Upper lobe of left lung (tissue), 6 donors: Measurements from ENCODE around the gene ERG. TPM values are rescaled to one million over a fixed set of nuclear protein-coding genes. Genes with fewer than 3 reads are reported as not detected.

Experiments used
- ATAC-seq, 2 donors: fragments of 200-7000 bp; cut with Tn5 transposase; one replicate each; pipeline ENCODE4 v1.9.1; 2022; ENCODE audit warnings: mild to moderate bottlenecking in 2 of 2, moderate library complexity in 2 of 2; ENCODE audit not compliant: low FRiP score in 2 of 2
- DNase-seq, 2 donors: peaks; one replicate each; pipeline ENCODE4 v3.0.0-alpha.2; 2019 to 2020
- H3K27ac ChIP-seq, 4 donors: fragments of 200-600 bp; sonication (generic); one replicate each; pipeline ENCODE4 v1.5.1; 2016 to 2019
- H3K27me3 ChIP-seq, 4 donors: fragments of 200-600 bp; sonication (generic); one replicate each; pipeline ENCODE4 v1.5.1; 2017 to 2019
- H3K36me3 ChIP-seq, 4 donors: fragments of 200-600 bp; sonication (generic); one replicate each; pipeline ENCODE4 v1.5.1; 2016 to 2019
- H3K4me1 ChIP-seq, 4 donors: fragments of 200-600 bp; sonication (generic); one replicate each; pipeline ENCODE4 v1.5.1; 2018 to 2019
- H3K4me3 ChIP-seq, 4 donors: fragments of 200-600 bp; sonication (generic); one replicate each; pipeline ENCODE4 v1.5.1; 2017 to 2019; ENCODE audit warnings: mild to moderate bottlenecking in 2 of 4, moderate library complexity in 1 of 4
- H3K9me3 ChIP-seq, 4 donors: fragments of 200-600 bp; sonication (generic); one replicate each; pipeline ENCODE4 v1.5.1; 2018 to 2019
- CTCF ChIP-seq, 6 experiments: fragments of 450-650 bp in 4 of 6; fragments of 200-600 bp in 2 of 6; sonication (generic) in 2 of 6; IDR thresholded peaks; one replicate each; pipeline ENCODE4 v1.5.1; 2016 to 2019; ENCODE audit warnings: antibody characterized with exemption in 6 of 6
- EP300 ChIP-seq, 4 donors: sonication (generic); formaldehyde crosslinking; IDR thresholded peaks; one replicate each; pipeline ENCODE4 v1.5.1; 2017; ENCODE audit warnings: antibody characterized with exemption in 4 of 4, control low read depth in 2 of 4
- POLR2A ChIP-seq, 4 donors: fragments of 450-650 bp; IDR thresholded peaks; one replicate each; pipeline ENCODE4 v1.5.1; 2016 to 2017; ENCODE audit warnings: antibody characterized with exemption in 4 of 4, mild to moderate bottlenecking in 2 of 4
- POLR2AphosphoS5 ChIP-seq, 2 donors: sonication (generic); formaldehyde crosslinking; IDR thresholded peaks; one replicate each; pipeline ENCODE4 v1.5.1; 2017; ENCODE audit warnings: antibody characterized with exemption in 2 of 2
- WGBS, 2 donors: methylation state at CpG; one replicate each; pipeline ENCODE4 v1.1.5; 2017 to 2018; 5-methylcytosine and 5-hydroxymethylcytosine counted together
- total RNA-seq, 6 donors: library from RNA; depleted of rRNA in 4 of 6; stranded (reverse); fragments of >200 nt in 4 of 6; gene quantifications; one replicate each; pipeline versions ENCODE4 v1.1.0 to v1.2.1, GENCODE V29; 2016 to 2021
- donor health status: DM: no; HTN: no; CAD: no; lungs with moderate emphysema.
- donor health status: DM: no; HTN: yes; CAD: no; lungs with severe emphysema.

ERG gene
- total RNA-seq, 6 donors from 2014 or later, result 14.7 to 38.9 (median 18.1) TPM

- no peak for ATAC-seq
- H3K27ac ChIP-seq, result peak overlapping the region in 2 of 4 donors; percentile 82 to 86
- no peaks in the 10 kb centered on the region for H3K27me3 ChIP-seq
- no peaks in the 10 kb centered on the region for H3K36me3 ChIP-seq
- H3K4me1 ChIP-seq, result peaks cover 14 to 35% (median 27%) of the 10 kb centered on the region in 4 donors
- WGBS, 2 donors, result 38 to 43% methylated on average over 3 of the region's 3 CpGs
- H3K4me3 ChIP-seq, result no peak overlapping the region
- no peaks in the 10 kb centered on the region for H3K9me3 ChIP-seq
- DNase-seq, result no peak
- TF ChIP-seq POLR2AphosphoS5 (IDR thresholded peaks at IDR 0.05) (no peak), EP300 (IDR thresholded peaks at IDR 0.05) (no peak)
Observed at GRCh38 chr21:38492007-38492406, 6.3 kb downstream of the ERG start.

GRCh38 chr21:38491536-38491935 lies 6.7 kb downstream of the ERG start:
- WGBS, 2 donors, result 32 to 50% methylated on average over 5 of the region's 5 CpGs
- peaks cover 18 to 40% (median 32%) of the 10 kb centered on the region in 4 donors for H3K4me1 ChIP-seq
- no peak for TF ChIP-seq POLR2AphosphoS5 (IDR thresholded peaks at IDR 0.05)
- no peak for TF ChIP-seq EP300 (IDR thresholded peaks at IDR 0.05)
- TF ChIP-seq POLR2A (IDR thresholded peaks at IDR 0.05), result no peak
- no peak for TF ChIP-seq CTCF (IDR thresholded peaks at IDR 0.05)
- H3K27me3 ChIP-seq, result no peaks in the 10 kb centered on the region
- no peaks in the 10 kb centered on the region for H3K9me3 ChIP-seq
- no peak for DNase-seq
- no peak overlapping the region for H3K4me3 ChIP-seq
- ATAC-seq, result no peak
- H3K36me3 ChIP-seq, result no peaks in the 10 kb centered on the region
- peak overlapping the region in 2 of 4 donors; percentile 82 to 86 for H3K27ac ChIP-seq

GRCh38 chr21:38490411-38491020 lies 7.8 kb downstream of the ERG start:
- 51 to 72% methylated on average over 12 of the region's 12 CpGs for WGBS, 2 donors
- DNase-seq (no peak), ATAC-seq (no peak)
- TF ChIP-seq CTCF (IDR thresholded peaks at IDR 0.05) (no peak), POLR2AphosphoS5 (IDR thresholded peaks at IDR 0.05) (no peak), POLR2A (IDR thresholded peaks at IDR 0.05) (no peak), EP300 (IDR thresholded peaks at IDR 0.05) (no peak)
- no peaks in the 10 kb centered on the region for H3K9me3 ChIP-seq
- peak overlapping the region in 3 of 4 donors; percentile 36 to 86 (median 82) for H3K27ac ChIP-seq
- no peaks in the 10 kb centered on the region for H3K36me3 ChIP-seq
- H3K4me1 ChIP-seq, result peaks cover 26 to 49% (median 37%) of the 10 kb centered on the region in 4 donors
- H3K27me3 ChIP-seq, result no peaks in the 10 kb centered on the region
- H3K4me3 ChIP-seq, result peak overlapping the region in 1 of 4 donors; percentile 11

- H3K9me3 ChIP-seq, result no peaks in the 10 kb centered on the region
- H3K4me3 ChIP-seq, result no peak overlapping the region
- H3K27me3 ChIP-seq, result no peaks in the 10 kb centered on the region
- peak overlapping the region in 3 of 4 donors; percentile 45 to 86 (median 82) for H3K27ac ChIP-seq
- peaks cover 25 to 49% (median 36%) of the 10 kb centered on the region in 4 donors for H3K4me1 ChIP-seq
- whole genome bisulfite sequencing, 2 donors, result 51 to 64% methylated on average over 6 of the region's 6 CpGs
- H3K36me3 ChIP-seq, result no peaks in the 10 kb centered on the region
- TF ChIP-seq POLR2AphosphoS5 (IDR thresholded peaks at IDR 0.05) (no peak), POLR2A (IDR thresholded peaks at IDR 0.05) (no peak), CTCF (IDR thresholded peaks at IDR 0.05) (no peak)
- DNase-seq (no peak), ATAC-seq (no peak)
Observed at GRCh38 chr21:38489729-38490128, 8.5 kb downstream of the ERG start.

GRCh38 chr21:38489271-38489652 lies 9.0 kb downstream of the ERG start:
- ATAC-seq (no peak), DNase-seq (no peak)
- Histone ChIP-seq H3K36me3 (no peaks in the 10 kb centered on the region), H3K27ac (peak overlapping the region in 3 of 4 donors; percentile 45 to 86 (median 82)), H3K9me3 (no peaks in the 10 kb centered on the region), H3K4me3 (no peak overlapping the region), H3K27me3 (no peaks in the 10 kb centered on the region), H3K4me1 (peaks cover 21 to 49% (median 36%) of the 10 kb centered on the region in 4 donors)
- WGBS, 2 donors, result 65 to 73% methylated on average over 3 of the region's 3 CpGs
- TF ChIP-seq POLR2AphosphoS5 (IDR thresholded peaks at IDR 0.05) (no peak), CTCF (IDR thresholded peaks at IDR 0.05) (no peak), POLR2A (IDR thresholded peaks at IDR 0.05) (no peak), EP300 (IDR thresholded peaks at IDR 0.05) (no peak)
